Lower leg skin (tissue), 3 donors: ENCODE measurements around the gene MYO3B.

ENCODE experiments used
- CTCF ChIP-seq, 3 donors: fragments of 450-650 bp; IDR thresholded peaks; one replicate each; pipeline ENCODE4 v1.5.1; 2016; ENCODE audit warnings: antibody characterized with exemption in 3 of 3, mild to moderate bottlenecking in 3 of 3, moderate library complexity in 2 of 3
- POLR2A ChIP-seq, 2 donors: fragments of 450-650 bp; IDR thresholded peaks; one replicate each; pipeline ENCODE4 v1.6.1; 2016 to 2017; ENCODE audit warnings: antibody characterized with exemption in 2 of 2, mild to moderate bottlenecking in 1 of 2, moderate library complexity in 1 of 2

- TF ChIP-seq CTCF (IDR thresholded peaks at IDR 0.05) = no peak
- TF ChIP-seq POLR2A (IDR thresholded peaks at IDR 0.05) = no peak
Observed at GRCh38 chr2:170177950-170178781, at the start of gene MYO3B.
